Amygdala (tissue), 56 donors: ENCODE data around the gene PPID.
"Not testable (repeated sequence)": the region's sequence is repeated elsewhere in the genome, so short reads cannot be mapped to it uniquely, and the experiment has no call there.

Experiments used
- DNase-seq, 56 donors: peaks; one replicate each; lab custom pipeline; 2025; lab: John Stamatoyannopoulos, UW

PPID gene

DNA sequence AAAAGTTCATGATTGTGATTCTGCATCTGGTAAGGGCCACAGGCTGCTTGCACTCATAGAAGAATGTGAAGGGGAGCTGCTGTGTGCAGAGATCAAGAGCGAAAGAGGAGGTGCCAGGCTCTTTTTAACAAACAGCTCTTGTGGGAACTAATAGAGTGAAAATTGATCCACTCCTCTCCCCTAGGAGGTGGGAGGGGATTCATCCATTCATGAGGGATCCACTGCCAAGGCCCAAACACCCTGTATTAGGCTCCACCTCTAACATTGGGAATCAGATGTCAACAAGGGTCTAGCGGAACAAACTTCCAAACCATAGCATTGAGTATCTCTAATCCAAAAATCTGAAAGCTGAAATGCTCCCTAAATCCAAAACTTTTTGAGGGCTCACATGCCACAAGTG is 16.4 kb upstream of the PPID start:
- DNase-seq: no peak

DNA sequence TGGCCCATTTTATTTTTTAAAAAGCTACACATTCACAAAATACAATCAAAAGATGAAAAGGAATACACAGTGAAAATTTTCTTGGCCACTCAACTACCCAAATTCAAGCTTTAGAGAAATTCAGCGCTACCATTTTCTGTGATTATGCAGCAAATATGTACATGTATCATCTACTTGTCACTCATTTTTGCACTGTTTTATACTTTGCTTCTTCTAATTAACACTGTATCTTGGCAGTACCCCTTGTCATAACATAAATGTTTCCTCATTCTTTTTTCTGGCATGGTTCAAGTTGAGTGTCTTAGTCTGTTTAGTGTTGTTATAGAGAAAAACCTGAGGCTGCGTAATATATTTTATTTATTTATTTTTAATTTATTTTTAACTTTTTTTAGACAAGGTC is 15.7 kb upstream of the PPID start:
- no peak for DNase-seq

DNA sequence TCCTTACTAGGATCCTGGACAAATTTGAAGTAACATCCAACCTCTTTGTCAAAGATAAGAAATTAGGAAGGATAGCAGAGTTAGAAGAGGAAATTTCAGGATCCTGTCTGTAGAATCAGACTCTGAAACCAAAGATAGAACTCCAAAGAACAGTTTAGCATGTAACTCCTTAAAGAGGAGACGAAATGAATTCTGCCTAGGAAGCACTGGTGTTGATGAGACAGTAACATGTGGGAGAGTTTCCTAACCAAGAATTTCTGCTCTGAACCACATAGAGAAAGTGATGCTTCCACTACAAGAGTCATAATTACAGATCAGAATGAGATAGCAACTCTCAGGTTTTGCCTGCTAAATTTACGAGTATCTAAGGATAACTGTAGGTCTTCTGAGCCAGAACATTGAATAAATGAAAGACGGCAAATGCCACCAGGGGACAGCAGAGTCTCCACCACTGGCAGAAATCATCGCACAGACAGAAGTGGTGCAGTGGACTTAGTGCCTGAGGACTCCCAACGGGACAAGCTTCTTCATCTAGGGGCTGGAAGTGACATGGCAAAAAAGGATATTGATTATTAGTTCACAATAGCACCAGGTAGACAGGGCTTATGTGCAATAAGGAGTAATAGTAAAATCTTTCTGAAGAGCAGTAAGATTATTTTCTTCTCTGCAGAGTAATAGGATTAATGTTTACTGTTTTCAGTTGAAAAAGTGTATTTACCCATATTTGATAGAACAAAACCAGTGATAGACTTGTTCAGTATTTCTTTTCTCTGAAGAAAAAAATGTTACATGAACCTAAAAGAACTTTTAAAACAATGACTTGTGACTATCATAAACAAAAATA is 6.7 kb upstream of the PPID start:
- DNase-seq: peak in 52 of 56 donors; percentile 2 to 86 (median 37)

DNA sequence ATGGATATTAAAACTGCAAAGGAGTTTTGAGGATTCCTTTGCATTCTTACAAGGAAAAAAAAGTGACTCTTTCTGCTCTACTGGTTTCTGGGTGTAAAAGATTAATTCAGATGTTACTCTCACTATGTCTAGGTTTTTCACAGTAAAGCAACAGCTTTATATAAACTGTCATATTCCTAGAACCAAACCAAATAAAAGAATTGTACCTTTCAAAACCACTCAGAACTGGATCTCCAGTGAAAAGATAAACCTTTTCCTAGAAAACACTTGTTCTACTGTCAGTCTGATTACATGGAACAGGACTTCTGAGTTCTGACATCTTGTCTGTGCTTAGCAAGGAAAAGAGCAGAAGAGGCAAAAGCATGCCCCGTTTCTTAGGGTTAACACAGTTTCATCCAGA is 5.0 kb upstream of the PPID start:
- DNase-seq: no peak

DNA sequence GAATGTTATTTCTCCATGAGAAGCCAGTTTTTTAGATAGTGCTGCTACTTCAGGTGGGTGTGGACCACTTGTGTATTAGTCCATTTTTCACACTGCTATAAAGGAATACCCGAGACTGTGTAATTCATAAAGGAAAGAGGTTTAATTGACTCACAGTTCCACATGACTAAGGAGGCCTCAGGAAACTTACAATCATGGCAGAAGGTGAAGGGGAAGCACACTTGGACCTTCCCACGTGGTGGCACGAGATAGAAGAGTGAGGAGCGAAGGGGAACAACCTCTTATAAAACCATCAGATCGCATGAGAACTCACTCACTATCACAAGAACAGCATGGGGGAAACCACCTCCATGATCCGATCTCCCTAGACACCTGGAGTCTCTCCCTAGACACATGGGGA is 3.4 kb upstream of the PPID start:
- no peak for DNase-seq

DNA sequence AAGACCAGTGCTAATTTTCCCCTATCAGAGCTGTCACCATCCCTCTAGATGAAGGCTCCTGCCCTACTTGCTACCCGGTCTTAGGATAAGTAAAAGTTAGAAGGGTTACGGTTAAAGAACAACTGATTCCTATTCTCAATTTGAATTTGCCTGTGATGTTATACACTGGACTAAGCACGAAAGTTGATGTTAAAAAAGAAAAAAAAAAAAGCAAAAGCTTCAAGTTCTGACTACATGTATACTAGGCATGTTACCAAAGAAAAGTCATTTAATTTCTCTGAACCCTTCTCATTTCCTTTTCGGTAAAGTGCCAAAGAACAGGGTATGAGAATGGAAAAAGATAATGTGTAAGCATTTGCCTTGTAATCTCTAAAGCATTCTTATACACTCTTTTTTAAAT is 1.4 kb upstream of the PPID start:
- no peak for DNase-seq

DNA sequence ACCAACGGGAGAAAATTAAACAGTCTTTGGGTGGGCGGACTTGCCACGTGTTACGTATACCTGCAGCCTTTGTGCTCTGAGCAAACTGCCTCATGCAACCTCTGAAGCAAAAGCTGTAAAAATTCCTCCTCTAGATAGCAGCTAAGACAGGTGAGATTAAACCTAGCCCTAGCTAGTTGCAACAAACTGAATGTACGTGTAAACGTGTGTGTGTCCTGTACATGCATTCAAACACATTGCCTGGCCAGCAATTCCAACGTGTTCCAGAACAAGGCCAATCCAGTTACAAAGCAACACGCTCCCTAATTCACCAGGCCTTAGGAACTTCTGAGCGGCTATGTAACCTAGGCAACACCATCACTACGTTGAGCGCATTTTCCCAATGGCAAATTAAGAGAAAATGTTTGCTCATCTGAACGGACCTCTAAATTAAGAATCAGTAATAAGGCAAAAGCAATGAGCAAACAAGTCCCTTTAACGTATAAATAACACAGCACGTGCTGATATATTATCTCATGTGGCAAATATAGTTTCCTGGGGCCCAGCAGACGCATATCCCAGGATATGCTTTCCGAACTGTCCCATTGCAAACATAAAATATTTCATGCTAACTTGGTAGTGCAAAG is 792 bp downstream of the PPID start:
- DNase-seq: peak in 24 of 56 donors; percentile 0 to 54 (median 14)

DNA sequence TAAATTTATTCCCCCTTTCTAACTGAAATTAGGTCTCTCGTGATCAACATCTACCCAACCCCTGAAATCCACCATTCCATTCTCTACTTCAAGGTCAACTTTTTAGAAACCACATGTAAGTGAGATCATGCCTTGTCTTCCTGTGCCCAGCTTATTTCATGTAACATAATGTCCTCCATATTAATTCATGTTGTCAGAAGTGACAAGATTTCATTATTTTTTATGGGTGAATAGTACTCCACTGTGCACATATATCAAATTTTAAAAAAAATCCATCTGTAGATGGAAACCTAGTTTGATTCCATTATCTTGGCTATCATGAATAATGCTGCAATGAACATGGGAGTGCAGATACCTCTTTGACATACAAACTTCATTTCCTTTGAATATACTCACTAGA is 1.5 kb downstream of the PPID start:
- DNase-seq: no peak

DNA sequence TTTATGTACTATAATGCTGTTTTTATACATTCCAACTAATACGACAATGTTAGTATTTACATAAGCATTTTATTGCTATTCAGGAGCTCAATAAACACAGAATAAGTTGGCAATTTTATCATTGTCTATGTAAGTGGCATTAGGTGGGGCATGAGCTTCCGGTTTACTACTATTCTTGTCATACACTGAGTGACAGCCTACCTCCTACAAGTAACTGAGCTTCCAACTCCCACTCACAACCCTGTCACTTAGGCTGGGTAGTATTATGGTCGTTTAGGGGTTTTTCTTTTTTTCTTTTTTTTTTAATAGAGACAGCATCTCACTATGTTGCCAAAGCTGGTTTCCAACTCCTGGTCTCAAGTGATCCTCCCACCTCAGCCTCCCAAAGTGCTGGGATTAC is 7.4 kb downstream of the PPID start:
- no peak for DNase-seq

DNA sequence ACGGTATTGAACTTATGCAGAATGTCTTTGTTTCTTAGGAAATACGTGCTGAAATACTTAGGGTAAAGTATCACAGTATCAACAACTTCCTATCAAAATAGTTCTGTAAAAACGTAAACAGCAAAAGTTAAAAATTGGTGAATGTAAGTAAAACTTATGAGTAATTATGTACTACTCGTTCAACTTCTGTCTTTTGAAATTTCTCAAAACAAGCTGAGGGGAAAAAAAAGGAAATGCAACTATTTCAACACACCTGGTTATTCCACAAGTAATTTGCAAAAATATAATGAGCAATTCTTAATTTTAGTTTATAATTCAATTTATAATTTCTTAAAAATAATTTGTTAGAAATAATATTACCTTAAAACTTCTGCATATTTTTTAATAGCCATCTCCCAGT is 8.3 kb downstream of the PPID start:
- DNase-seq: no peak

DNA sequence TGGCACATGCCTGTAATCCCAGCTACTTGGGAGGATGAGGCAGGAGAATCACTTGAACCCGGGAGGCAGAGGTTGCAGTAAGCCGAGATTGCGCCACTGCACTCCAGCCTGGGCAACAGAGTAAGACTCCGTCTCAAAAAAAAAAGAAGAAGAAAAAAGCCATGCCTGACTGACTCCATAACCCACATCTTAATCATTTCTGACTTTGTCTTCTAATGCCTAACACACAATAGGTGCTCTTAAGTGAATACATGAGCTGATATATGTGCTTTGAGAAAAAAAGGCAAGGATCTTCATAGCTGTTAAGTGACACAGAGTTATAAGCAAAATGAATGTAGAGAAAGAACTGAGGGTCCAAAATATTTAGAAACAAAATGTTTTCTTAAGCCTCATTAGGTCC is 10.6 kb downstream of the PPID start:
- DNase-seq: not testable (repeated sequence)

DNA sequence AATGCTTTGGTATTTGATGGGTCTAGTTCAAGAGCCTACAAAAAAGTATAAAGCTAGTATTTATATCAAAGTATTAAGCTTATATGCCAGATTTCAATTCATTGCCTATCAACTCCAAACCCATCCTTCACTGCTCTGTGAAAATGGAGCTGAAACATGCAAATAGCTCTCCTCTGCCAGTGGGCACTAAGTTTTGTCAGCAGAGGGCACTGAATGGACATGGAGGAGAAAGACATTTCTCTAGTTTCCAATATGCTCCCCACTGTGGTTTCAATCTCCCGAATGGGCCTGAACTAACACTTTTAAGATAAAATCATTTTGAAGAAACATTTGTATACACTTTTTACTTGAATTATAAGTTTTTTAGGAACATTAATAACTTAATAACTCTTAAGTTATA is 12.4 kb downstream of the PPID start:
- no peak for DNase-seq

DNA sequence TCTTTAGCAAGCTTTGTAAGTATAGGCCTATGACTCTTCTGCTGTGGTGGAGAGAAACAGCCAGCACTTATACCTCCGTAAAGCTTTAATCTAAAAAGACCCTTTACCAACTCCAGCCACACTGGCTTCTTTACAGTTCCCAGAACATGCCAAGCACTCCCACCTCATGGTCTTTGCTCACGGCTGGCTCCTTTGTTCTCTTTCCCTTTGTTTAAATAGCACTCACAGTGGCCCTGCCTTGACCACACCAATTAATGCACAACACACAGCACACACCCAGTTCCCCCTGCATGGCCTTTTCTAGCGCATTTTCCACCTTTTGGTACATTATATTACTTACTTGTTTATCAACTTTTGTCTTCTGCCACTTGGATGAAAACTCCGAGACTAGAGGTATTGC is 18.9 kb downstream of the PPID start:
- no peak for DNase-seq

DNA sequence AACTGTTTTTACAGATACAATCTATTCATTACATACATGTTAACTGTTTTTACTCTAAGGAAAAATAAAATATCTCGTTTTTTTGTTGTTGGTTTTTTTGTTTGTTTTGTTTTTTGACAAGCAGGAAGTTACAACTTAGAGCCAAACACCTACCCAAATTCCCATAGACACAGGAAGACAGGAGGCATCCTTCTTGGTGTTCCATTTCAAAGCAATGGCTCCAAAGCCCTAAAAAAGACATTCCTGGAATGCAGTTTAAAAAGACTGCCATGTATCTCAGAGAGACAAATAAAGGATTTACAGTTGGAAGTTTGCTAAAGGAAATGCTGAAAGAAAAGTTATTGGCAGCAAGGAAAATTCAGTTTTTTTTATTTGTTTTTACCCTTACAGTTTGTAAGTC is 34.4 kb downstream of the PPID start:
- DNase-seq: no peak

DNA sequence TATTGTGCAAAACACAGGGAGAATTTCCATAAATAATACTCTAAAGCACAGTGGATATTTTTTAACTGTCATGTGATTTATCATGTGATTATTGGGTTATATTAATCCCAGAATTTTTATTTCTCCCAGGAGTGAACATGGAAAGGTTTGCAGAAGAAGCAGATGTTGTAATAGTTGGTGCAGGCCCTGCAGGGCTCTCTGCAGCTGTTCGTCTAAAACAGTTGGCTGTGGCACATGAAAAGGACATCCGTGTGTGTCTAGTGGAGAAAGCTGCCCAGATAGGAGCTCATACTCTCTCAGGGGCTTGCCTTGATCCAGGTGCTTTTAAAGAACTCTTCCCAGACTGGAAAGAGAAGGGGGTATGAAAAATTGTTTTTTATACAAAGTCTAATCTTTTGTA is 41.1 kb downstream of the PPID start:
- no peak for DNase-seq

DNA sequence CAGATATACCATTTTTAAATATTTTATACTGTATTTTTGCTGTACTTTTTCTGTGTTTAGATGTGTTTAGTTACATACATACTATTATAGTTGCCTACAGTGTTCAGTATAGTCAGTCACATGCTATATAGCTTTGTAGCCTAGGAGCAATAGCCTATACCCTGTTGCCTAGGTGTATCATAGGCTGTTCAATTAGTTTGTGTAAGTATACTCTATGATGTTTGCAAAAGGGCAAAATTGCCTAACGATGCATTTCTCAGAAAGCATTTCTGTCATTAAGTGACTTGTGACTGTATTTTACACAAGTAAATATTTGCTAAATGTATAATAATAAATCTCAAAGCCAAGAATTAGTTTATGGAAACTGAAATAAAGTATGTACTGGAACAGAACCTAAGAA is 41.6 kb downstream of the PPID start:
- DNase-seq: no peak

DNA sequence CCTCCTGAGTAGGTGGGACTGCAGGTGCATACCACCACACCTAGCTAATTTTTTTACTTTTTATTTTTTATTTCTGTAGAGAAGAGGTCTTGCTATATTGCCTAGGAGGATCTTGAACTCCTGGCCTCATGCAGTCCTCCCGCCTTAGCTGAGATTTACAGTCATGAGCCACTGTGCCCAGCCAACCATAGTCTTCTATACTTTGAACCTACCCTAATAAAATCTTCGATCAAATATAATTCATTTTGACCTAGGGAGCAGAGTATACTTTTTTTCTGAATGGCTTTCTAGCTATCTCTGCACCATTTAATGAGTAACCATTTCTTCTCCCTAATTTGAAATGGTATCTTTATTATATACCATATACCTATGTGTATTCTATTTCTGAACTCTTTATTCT is 44.4 kb downstream of the PPID start:
- DNase-seq: no peak

DNA sequence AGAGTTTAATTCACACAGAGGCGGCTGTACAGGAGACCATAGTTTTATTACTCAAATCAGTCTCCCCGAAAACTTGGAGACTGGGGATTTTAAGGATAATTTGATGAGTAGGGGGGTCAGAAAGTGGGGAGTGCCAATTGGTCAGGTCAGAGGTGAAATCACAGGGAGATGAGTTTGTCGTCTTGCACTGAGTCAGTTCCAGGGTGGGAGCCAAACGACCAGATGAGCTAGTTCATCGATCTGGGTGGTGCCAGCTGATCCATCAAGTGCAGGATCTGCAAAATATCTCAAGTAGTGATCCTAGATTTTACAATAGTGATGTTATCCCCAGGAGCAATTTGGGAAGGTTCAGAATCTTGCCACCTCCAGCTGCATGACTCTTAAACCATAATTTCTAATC is 47.1 kb downstream of the PPID start:
- DNase-seq: no peak

DNA sequence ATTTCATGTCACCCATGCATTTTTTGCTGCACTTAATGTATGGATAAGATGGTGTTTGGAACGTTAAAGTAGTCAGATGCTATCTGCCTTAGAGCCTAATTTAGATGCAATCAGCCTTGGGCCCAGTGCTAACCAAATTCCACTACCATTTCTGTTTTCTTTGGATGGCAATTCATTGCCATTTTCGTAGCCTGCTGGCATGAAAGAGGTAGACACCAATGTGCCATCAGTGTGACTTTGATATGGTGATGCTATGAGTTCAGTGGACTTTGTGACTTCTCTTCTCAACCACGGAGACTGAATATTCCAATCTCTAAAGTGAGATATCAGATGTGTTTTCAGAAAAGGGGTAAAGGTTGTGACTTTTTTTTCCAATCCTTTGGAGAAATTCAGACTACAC is 49.6 kb downstream of the PPID start:
- no peak for DNase-seq

DNA sequence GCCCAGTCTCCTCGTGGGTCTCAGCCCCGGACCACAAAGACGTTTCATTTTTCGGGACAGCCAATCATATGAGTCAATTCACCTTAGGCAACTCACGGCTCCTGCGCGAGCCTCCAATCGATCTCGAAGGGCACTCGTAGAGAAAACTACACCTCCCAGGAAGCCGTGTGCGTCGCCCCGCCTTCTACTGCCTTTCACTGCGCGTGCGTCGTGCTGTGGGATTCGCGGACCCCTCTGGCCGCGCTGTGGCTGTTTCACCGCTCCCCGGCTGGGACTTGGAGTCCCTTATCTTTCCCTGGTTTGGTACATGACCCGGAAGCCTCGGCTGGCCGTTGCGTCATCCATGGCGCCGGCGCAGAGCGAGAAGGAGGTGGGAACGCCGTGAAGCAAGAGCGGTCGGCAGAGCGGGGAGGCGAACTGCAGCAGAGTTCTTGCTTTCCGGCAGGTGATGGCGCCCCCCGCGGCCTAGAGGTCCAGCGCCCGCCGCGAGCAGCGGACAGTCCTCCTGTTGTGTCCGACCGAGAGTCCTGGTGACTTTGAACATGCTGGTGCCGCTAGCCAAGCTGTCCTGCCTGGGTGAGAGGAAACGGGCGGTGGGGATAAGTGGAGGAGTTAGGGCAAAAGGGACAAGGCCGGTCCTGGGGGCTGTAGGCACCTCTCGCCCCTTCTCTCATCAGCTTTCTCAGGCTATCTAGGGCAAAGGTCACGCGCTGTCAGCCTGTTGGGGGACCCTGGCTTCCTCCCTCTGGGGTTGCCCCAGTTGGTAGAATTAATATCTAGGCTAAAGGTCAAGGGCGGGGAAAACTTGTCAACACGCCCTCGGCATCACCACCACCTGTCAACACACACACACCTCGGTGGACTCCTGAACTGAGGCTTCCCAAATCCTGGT is 51.0 kb downstream of the PPID start, which contains the start of gene ETFDH:
Gene ETFDH (plus strand): TSS at position 382 of the 892 bp plus-strand sequence. CDS start 161 bp downstream, at position 543.
- DNase-seq: peak; percentile 94 to 100 (median 99)

DNA sequence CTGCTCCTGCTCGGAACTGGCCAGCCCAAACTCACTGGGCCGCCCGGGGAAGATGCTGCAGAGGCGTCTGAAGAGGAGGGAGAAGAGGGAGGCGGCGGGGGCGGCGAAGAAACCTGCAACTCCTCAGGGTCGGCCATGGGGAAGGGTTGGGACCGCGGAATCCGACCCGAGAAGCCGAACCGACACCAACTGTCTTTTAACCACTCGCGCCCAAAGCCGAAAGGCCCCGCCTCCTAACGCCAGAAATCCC is 51.6 kb downstream of the PPID start, which contains the start of gene C4orf46:
Gene C4orf46 (minus strand): TSS at position 223 of the 250 bp plus-strand sequence. CDS start 86 bp downstream, at position 137.
- no peak for DNase-seq
